ENCODE data around the gene TFF1. TPM values are rescaled to one million over a fixed set of nuclear protein-coding genes. Genes with fewer than 3 reads are reported as not detected.

Gene TFF1
- total RNA-seq, 1 donor from 2014 or later: 2.6 TPM

DNA sequence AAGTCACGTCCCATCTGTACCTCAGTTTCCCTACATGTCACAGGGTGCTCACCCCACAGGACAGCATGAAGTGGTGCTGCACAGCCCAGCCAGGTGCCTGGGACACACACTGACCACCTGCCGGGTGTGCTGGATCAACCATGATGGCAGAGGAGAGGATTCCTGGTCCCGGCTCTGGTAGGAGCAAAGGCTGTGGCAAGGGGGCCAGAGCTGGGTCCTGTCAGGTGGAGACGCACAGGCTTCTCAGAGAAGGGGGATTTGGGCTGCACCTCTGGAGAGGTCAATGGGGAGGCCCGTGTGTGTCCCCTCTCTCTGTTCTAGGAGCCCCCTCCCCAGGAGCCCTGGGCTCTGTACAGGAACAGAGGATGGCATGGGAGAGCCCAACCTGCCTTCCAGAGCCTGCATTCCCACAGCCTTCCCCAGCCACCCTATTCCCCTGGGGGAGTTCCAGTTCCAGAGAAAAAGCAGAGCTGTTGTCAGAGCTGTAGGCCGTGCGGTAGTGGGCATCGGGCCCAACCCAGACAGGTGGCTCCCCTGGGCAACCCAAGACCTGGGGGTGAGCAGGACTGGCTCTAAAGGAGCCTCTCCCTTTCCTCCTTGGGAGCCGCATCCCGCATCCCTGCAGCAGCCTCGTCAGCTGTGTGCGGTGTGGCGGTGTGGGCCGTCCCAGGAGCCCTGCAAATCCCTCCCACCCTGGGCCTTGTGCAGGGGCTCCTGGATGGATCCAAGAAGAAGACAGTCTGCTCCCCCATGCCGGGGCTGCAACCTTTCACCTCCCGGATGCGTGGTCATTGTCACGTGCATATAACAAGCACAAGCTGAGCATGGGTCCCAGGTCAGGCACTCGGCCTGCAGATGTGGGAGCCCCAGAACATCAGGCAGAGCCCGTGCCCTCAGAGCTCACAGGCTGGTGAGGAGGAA lies 48.2 kb downstream of the TFF1 start:
- peak; percentile 34 for DNase-seq (ENCODE audit: low spot score)

- DNase-seq (ENCODE audit: low spot score): peak; percentile 22
Measured at GRCh38 chr21:42317341-42317741, 49.0 kb downstream of the TFF1 start.

GRCh38 chr21:42316891-42317290 lies 49.4 kb downstream of the TFF1 start:
- no peak for DNase-seq (ENCODE audit: low spot score)

GRCh38 chr21:42315296-42315891 lies 50.9 kb downstream of the TFF1 start, which contains the start of gene TFF3:
Gene TFF3, minus strand, starts transcription at chr21:42315409. Its CDS starts 35 bp downstream, at chr21:42315374.
- DNase-seq (ENCODE audit: low spot score): peak; percentile 45

DNA sequence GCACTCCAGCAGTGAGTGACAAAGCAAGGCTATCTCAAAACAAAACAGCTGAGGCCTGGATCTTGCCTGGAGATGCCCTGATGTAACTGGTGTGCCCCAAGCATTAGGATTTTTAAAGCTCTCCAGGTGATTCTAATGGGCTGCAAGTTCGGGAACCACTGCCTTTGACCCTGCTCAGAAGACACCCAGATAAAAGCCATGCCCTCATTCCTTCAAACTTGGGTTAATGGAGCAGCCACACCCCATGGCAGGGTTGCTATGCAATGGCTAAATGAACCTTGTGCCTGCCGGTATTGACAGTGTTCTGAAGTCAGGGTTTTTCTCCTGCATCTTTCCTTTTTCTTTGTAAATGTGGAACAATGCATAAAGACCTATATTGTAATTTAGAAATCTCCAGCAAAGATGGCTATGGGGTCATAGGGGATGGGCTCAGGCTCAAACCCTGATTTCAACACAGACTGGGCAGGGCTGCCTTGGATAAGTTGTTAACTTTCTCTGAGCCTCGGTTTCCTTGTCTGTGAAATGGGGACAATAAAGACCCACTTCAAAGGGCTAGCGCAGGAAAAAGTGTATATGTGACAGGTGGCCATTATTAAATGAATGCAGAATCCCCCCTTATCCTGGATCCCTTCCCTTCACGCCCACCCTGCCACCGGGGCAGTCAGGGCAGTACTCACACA lies 51.6 kb downstream of the TFF1 start:
- peak; percentile 15 for DNase-seq (ENCODE audit: low spot score)

- no peak for DNase-seq (ENCODE audit: low spot score)
Measured at GRCh38 chr21:42313501-42313969, 52.8 kb downstream of the TFF1 start.

- no peak for DNase-seq (ENCODE audit: low spot score)
Measured at GRCh38 chr21:42312626-42313104, 53.7 kb downstream of the TFF1 start.

Other genes with a start within 250 kb of the TFF1 start
- 20.1 TPM for gene ABCG1, start 147.4 kb downstream of the TFF1 start, total RNA-seq
- 3.0 TPM for gene TFF3, start 51.1 kb downstream of the TFF1 start, total RNA-seq
- not detected for gene TFF2, start 15.5 kb downstream of the TFF1 start, total RNA-seq
- gene TMPRSS3, start 29.5 kb upstream of the TFF1 start, total RNA-seq: 1.7 TPM
- gene UBASH3A, start 37.4 kb upstream of the TFF1 start, total RNA-seq: 1.4 TPM
- 7.8 TPM for gene RSPH1, start 129.7 kb upstream of the TFF1 start, total RNA-seq
- 48.0 TPM for gene SLC37A1, start 147.3 kb upstream of the TFF1 start, total RNA-seq

Measured in ureter (tissue), 1 donor.